HG02885 (cell line): ENCODE data around the gene PTPN1.
"Not testable (repeated sequence)": the region's sequence is repeated elsewhere in the genome, so short reads cannot be mapped to it uniquely, and the experiment has no call there.

Experiments
- ATAC-seq: cut with Tn5 transposase; IDR thresholded peaks from one replicate; pipeline ENCODE4 v1.9.1; 2021; ENCODE audit warnings: mild to moderate bottlenecking; ENCODE audit not compliant: unreplicated experiment, poor library complexity

PTPN1 gene

DNA sequence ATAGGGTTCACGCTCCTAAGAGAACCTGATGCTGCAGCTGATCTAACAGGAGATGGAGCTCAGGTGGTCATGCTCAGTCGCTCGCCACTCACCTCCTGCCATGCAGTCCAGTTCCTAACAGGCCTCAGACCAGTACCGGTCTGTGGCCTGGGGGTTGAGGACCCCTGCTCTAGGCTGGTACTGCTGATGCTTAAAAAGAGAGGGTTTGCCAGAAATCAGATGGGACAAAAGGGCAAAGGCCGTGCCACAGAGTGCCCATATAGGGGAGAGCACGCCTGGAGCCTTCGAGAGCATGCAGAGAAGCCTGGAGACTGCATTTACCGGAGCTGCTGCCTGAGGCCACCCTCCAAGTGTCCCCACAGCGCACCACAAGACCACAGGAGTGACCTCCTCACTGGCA lies 75.5 kb downstream of the PTPN1 start:
- ATAC-seq, result no peak

DNA sequence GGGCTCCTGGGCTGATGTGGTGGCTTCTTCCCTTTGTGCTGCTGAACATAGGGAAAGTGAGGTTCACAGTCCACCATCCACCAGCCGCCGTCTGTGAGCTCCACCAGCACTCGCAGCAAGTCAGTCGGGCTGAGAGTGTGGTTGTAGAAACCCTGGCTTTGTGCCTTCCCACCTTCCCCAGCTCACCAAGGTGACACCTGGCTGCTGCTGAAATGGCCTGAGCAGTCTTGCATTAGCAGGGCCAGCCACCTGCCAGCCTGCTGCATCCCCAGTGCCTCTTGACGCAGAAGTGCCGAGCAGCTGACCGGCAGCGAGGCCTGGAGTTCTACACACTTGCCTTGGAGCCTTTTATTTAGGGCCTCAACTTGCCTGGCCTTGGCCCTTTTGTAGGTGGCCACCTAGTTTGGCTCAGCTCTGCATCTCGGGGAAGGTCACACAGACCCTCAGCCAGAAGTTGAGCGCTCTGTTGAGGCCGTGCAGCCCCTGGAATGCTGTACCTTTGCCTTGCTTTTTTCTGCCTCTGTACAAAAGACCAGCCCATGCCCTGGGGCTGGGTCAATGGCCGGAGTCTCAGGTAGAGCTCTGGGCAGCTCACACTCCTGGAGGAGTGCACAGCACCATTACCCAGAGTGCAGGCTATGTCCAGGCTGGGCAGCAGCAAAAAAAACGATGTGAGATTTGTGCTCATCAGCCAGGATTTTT lies 76.5 kb downstream of the PTPN1 start:
- no peak for ATAC-seq

DNA sequence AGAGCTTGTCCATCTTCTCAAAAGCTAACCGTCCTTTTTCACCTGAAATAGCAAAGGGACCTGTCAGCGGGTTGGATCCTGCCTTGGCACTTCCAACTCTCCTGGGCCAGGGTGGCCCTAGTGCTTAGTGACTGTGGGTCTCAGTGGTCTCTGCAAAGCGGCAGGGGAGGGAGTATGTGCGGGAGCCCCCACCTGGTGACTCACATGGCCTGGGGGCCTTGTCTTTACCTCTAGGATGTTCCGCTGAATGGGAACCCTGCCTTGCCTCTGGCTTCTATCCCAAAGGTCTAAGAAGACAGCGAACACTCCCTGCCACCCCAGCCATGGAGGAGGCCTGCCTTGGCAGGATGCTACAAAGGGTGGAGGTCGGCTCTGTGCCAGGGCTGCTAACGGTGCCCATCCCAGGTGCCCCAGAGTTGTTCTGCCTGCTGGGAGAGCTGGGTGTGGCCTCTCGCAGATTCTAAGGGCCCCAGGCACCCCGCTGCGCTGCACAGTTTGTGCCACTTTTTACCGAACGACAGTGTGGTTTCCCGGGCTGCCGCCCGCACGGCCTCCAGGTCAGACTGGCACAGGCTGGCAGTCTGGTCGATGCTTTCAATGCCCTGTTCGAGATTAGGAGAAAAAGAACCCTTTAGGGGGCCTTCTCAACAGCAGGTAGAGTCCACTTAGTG lies 77.2 kb downstream of the PTPN1 start:
- no peak for ATAC-seq

DNA sequence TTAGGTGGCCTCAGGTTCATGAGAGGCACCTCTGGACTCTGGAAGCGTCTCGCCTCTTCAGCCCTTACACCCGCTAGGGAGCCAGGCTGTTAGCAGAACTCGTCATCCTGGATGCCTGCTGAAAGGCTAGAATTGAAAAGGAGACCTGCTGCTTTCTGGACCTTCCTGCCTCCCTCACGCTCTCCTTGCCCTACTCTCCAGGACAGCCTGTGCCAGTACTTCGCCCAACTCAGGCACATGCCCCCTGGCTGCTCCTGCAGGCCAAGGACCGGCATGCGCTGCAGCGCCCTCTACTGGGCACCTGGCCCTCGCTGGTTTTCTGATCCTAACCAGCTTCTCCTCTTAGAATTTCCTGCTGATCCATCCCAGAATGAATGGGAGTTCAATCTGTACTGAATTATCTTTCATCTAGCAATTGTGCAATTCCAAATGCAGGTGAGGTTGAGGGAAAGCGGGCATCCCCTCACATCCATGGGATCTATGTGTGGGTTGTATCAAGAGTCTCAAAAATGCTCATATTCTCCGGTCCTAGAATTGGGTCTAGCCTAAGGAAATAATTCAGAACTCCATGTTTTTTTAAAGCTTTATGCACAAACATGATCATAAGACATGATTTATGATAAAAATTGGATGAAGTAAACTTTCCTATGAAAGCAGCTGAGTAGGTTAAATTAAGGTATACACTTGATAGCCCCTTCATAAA lies 78.0 kb downstream of the PTPN1 start:
- no peak for ATAC-seq

DNA sequence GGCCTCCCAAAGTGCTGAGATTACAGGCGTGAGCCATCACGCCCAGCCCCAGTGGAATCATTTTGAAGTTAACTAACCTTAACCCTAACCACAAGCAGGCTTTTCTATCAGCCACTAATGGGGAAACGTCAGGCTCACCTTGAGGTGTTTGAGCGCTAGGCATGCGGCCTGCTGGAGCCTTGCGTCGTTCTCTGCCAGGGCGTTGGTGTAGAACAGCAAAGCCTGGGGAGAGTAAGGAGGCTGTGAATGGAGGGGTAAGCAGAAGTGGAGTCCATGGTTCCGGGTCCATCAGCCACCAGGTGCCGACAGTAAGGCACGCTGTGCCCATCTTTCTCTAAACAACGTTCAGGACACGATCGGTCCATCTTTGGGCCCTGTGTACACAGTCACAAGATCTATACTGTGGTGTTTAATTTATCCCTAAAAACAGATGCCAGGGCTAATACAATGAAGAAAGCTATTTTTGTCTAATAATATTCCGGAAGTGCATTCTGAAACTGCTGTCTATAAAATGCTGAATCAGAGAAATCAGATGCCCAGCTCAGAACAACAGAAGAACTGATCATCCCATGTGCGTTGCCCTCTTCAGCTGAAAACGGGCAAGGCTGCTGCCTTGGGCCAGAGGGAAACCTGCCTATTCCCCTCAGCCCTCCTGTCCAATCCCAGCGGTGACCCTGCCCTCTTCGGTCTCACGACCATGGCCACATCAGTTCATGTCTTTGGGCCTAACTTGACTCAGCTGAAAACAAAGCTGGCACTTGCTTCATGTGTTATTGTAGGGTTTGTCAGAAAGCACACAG lies 79.6 kb downstream of the PTPN1 start:
- no peak for ATAC-seq

DNA sequence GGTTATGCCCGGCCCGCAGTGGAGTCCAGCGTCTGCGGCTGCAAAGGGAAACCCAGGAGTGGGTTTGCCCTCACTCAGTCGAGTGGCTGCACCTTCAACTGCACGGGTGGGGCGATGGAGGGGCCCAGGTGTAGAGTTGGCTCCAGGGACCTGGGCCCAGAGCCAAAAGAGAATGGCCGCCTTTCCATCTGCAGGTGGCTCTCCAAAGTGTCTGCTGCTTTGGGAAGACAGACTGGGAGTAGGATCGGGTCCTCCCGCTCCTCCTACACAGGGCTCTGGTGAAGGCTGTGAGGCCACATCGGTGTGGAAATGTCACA lies 80.1 kb downstream of the PTPN1 start:
- ATAC-seq, result no peak

DNA sequence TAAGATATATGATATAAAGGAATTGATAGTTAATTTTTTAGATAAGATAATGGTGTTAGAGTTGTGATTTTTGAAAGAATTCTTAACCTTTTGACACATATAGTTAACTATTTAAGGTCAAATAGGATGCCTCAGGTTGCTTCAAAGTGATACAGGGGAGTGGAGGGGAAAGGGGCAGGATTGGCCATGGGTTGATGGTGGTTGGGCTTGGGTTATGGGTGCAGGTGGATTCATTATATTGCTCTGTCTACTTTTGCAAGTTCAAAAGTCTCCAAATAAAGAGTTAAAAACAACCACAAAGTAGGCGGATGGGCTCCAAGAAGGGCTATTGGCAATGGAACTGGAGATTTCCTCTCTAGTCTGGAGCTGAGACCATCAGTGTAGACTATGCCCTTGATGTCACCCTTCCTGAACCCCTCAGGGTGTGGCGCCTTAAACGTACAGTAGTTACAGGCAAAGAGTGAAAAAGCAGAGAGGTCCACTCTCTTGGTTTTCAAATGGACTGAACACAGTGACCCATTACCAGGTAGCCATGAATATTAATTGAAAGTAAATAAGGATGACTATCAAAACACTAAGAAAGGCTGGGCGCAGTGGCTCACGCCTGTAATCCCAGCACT lies 81.2 kb downstream of the PTPN1 start:
- no peak for ATAC-seq

DNA sequence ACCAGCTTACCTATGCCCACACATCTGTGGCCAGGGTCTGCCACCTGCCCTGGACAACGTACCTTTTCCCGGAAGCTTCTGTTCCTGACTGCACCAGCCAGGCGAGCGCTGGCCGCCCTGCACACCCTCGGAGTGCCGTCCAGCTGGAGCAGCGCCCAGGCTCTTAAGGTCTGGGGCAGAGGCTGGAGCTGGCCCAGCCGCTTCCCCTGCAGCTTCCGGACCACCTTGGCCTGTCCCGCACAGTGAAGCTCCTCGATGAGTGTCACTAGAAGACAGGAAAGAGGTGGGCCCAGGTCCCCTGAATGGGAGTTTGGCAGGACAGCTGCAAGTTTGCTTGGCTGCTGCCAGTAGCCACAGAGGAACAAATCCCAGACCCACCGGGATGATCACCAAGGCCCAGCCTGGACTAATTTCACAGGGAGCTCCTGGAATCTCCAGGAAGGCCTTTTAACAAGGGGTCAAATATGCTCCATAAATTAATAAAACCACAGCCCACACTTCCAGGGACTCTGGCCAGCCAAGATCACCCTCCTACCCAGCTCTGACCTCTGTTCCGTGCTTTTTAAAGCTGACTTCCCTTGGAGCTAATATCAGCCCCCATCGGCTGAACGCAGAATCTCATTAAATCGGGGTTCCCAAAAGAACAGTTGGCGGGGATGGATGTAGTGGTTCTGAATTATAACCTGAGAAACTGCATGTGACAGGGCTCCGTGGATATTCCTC lies 82.3 kb downstream of the PTPN1 start:
- ATAC-seq, result no peak

DNA sequence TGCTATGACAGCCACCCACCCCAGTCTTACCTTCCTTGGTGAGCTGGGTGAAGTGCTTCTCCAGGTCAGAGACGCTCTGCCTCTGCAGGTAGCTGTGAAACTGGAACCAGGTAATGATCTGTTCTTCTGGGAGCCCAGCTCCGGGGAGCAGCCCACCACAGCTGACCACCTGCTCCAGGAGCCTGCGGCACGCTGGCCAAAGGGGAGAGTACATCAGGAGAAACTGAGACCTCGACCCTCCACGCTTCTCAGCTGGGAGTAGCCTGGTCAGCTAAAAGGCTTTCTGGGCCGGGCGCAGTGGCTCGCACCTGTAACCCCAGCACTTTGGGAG lies 82.8 kb downstream of the PTPN1 start:
- ATAC-seq, result no peak

DNA sequence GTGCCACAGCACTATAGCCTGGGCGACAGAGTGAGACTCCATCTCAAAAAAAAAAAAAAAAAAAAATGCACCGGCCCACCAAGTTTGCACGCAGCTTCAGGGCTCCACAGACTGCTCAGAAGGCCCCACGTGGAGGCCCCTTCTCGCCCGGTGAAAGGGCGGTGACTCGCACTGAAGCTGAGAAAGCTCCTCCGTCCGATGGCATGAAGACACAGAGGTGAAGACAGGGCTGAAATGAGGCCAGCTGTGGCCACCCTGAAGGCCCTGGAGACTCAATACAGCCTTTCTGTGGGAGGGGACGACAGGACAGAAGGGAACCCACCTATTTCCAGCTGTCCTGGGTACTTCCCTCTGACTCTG lies 84.0 kb downstream of the PTPN1 start:
- no peak for ATAC-seq

DNA sequence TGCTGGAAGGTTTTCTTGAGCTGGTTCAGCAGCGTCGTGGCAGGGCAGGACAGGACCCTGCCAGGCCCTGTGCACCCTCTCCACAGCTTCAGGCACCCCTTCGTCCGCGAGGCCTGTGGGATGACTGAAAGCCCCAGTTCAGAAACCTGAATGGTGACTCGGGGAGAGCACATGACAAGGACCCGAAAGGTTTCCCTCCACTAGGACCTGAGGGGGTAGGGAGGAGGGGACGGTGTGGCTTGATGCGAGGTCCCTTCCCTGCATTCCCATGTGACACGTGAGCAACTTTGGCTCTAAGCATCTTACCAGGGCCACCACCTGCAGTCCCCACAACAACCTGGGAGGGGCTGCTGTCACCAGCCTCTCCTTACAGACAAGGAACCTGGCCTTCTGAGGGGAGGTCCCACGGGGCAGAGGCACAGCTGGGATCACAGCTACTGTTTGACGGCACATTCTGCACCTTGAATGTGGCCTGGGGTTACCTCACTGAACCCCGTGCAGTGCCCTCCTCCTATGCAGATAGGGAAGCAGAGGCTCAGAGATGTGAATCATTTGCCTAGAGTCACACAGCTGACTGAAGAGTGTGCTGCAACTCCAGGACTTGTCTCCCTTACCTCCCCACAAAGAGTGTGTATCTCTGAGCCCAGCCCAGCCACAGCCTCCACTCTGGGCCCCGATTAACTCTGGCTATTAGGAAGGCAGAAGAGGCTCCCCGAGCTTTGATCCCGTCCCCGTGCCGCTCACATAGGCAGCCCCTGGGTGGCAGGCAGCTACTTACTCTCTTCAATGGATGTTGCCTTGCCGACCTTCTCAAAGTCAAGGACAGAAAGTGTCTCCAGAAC lies 84.6 kb downstream of the PTPN1 start:
- ATAC-seq, result no peak

DNA sequence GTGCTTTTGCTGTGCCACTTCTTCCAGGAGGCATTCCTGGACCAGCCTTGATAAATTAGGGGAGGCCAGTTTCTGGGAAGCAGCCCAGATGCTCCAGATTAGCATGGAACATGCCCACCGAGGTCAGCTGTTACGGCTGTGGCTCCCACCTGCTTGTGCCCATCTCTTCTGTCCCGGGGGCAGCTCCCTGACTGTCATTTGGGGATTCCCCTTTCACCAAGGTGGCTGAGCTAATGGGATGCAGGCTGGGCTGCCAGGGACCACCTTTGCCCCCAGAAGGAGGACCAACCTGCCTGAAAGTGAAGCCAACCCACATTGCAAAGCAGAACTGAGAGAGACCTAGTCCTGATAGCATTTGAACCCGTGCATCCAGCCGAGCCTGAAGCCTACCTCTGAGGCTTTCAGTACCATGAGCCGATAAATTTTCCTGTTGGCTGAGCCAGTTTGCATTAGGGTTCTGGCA lies 85.3 kb downstream of the PTPN1 start:
- no peak for ATAC-seq

DNA sequence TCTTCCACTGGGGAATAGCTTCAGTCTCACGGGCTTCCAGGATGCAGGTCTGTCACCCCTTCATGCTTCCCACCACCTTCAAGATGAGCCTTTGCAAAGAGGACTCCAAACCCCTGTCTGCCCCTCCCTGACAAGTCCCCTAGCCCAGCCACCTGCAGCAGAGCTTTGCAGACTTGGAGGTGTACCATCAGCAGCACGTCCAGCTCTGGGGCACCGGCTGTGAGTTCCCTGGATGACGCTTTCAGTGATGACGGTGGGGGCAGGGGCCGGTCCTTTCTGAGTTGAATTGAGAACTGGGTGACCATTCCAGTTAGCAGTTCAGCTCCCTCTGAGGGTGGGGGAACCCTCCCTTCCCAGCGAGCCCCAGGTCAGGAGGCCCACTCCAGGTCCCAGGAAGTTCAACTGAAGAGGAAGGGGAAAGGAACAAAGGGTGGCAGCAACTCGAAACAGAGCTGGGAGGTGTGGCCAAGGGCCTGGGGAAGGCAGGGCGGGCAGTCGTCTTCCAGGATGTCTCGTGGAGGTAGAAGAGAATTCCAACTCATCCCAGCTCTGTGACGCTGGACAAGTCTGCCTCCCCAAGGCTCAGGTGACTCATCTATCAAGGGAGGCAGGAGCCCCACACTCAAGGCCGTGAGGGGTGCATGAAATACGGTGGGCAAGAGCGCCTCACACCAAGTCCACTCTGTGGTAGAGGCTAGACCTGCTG lies 86.0 kb downstream of the PTPN1 start:
- no peak for ATAC-seq

DNA sequence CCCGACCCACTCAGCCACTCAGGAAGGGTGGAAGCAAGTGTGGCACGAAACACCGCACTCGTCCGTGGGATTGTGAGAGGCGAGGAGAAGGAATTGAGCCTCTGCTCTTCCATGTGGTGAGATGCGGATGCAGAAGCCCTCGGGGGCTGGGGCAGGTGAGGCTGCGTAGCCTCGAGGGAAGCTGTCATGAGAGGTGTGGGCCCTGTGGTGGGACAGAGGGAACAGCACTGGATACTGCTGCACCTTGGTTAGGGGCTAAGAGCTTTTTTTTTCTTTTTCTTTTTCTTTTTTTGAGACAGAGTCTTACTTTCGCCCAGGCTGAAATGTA lies 86.5 kb downstream of the PTPN1 start:
- no peak for ATAC-seq

DNA sequence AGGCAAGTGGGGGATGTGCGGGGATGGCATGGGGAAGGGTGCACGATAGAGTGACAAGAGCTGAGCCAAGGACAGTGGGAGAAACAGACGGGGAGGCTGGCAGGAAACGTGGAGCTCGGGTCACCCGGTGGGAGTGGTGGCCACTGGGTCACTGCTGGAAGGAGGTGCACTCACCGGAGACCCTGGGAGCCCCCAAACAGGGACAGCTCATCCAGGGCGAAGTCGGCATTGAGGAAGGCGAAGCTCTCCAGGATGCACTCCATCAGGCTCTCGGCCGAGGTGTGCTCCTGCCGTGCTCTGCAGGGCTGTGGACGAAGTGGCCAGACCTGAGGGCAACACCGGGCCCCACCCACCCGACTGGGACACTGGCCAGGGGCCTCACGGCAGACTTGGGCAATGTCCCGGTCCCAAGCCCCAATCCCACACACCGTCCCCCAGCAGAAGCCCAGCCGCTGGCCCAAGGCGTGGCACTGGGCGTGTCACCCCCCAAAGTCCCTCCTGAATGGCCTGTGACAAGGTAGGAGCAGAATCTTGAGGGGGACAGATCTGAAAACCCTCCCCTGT lies 87.3 kb downstream of the PTPN1 start:
- no peak for ATAC-seq

DNA sequence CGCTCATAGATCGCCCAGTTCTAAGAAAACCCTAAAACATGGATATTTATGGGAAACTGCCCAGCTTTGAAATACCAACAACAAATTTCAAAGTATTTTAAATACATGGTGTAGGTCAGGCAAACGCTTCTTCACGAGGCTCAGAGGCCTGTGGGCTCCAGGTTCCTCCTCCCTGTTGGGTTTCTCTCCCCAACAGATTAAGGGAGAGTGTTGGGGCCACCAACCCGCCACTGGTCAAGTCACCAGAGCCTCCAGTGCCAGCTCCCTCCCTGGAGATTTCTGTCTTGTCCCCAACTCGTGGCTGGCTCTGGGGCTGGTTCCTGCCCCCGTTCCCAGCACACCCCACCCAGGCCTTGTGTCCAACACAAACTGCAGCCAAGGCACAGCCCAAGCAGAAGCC lies 87.9 kb downstream of the PTPN1 start:
- no peak for ATAC-seq

DNA sequence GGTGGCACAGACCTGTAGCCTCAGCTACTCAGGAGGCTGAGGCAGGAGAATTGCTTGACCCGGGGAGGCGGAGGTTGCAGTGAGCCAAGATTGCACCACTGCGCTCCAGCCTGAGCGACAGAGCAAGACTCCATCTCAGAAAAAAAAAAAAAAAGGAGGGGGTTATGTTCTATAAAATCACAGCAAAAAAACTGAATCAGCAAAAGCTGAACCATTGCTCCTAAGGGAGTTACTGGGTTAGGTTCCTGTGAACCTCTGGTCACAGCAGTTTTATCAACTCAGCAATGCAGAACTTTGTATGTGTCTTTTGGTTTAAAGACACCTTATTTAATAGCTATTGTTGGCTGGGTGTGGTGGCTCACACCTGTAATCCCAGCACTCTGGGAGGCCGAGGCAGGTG lies 88.6 kb downstream of the PTPN1 start:
- ATAC-seq, result not testable (repeated sequence)

DNA sequence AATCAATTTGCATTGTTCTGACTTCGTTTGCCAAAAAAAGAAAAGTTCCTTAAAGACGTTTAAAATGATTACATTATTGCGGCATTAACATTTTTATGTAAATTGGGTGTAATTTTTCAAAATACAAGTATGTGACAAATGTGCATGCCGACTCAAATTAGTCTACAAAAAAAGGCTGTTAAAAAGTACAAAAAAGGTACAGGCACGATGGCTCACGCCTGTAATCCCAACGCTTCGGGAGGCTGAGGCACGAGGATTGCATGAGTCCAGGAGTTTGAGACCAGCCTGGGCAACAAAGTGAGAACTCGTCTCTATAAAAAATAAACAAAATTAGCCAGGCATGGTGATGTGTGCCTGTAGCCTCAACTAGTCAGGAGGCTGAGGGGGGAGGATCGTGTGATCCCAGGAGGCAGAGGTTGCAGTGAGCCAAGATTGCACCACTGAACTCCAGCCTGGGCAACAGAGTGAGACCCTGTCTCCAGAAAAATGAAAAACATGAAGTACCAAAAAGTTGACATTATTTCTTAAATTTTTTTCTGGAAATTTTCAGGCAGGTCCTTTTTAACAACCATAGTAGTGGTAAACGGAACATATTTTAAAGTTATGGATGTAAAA lies 90.2 kb downstream of the PTPN1 start:
- ATAC-seq, result no peak
